GM21723 (cell line): ENCODE results near the gene LMF1.
A peak's percentile ranks its signal among the peaks of the same experiment; 100 is the strongest.

Experiments
- ATAC-seq: cut with Tn5 transposase; IDR thresholded peaks from one replicate; pipeline ENCODE4 v1.9.1; 2021; ENCODE audit warnings: mild to moderate bottlenecking, moderate library complexity; ENCODE audit not compliant: unreplicated experiment

Gene LMF1

DNA sequence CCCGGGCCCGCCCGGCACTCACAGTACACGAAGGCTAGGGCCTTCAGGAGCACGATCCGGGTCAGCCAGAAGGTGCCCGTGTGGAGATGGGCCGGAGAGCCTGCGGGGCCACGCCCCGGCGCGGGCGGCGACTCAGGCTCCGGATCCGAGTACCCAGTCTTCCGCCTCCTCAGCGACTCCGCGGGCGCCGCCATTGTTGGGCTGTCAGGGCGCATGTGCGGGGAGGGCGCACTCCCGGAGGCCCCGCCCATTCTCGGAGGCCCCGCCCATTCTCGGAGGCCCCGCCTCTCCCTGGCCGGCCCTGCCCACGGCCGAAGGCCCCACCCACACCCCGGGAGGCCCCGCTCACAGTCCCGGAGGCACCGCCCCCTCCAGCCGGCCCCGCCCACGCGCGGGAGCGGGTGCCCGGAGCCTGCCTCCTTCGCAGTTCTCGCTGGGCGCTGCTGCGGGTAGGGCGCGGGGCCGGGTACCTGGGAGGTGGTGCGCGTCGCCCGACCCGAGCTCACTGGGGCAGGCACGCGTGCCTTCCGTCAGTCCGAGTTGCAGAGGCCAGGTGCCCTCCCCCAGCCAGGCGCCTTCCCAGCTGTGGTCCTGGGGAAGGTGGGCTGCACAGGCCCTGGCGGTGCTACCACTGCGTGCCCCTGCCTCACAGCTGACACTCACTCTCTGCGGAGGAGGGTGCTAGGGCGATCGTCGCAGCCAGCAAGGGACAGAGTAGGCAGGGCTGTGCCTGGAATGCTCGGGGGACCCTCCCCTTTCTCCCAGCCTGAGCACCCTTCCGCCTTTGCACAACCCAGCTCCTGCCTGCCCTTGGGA, at the start of gene LMF1:
Gene LMF1, minus strand, starts transcription at position 219 of the 816 bp plus-strand sequence. Its CDS starts 4 bp downstream, at position 215.
- ATAC-seq = peak; percentile 77

DNA sequence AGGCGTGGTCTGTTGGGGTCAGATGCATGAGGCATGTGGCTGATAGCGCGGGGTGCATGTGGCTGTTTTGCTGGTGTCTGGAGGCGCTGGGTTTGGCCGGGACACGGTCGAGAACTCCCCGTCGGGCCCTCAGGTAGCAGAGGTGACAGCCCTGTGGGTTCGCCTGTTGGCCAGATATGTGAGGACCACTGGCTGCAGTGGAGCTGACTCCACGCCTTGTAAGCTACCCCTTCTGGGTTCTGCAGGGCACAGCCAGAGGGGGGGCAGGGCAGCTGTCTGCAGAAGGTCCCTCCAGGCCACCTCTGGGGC, 49.3 kb upstream of the LMF1 start:
- ATAC-seq = no peak

DNA sequence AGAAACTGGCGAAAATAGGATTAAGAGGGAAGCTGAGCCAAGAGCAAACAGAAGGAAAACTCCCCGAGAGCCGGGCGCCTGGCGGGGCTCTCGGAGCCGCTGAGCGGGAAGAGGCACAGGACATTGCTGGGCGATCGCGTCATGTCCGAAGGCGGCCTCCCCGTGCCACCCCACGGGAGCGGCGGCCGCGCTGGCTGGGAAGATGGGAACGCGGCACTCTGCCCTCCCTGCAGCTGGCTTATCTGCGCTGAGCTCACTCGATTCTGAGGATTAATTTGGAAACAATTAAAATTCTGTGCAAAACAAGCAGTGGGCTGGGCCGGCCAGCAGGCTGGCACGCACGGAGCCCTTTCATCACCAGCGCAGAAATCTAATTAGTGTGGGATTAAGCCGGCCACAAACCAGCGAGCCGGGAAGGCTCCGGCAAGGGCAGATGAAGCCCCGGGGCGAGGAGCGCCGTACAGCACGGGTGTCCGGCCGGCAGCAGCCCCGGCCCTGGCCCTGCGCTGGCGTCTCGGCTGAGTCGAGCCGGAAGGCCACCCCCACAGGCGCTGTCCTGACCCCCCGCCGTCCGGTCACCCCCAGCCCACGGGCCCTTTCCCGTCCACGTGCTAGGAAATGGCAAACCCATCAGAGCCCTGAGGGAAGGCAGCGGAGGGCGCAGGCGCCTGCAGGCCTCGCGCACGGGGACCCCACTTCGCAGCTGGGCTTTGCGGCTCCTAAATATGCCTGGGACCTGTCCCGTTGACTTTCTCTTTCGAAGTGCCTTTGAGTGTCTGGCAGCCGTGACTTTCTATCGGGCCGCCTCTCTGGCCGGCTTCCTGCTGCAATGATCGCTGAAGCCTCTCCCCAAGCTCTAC, 48.7 kb upstream of the LMF1 start:
- ATAC-seq = no peak

DNA sequence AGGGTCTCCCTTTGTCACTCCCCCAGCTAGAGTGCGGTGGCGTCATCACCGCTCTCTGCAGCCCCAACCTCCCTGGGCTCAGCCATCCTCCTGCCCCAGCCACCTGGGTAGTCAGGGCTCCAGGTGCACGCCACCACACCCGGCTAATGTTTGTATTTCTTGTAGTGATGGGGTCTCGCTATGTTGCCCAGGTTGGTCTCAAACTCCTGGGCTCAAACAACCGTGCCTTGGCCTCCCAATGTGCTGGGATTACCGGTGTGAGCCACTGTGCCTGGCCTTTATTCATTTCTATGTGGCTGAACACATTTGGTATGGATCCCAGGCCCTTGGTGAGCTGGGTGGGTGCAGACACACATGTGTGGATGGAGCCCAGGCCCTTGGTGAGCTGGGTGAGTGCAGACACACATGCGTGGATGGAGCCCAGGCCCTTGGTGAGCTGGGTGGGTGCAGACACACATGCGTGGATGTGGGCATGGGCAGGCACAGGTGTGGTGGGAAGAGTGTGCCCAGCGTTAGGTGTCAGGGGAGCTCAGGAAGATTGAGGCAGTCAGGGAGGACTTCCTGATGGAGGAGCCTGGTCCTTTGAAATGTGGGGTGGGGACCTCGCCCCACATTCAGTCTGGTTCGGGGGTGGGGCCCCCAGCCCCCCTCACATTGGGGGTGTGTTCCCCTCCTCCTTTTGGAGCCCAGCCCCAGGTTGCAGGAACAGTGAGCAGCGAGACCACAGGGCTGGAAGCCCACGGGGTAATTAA, 47.8 kb upstream of the LMF1 start:
- ATAC-seq = no peak

DNA sequence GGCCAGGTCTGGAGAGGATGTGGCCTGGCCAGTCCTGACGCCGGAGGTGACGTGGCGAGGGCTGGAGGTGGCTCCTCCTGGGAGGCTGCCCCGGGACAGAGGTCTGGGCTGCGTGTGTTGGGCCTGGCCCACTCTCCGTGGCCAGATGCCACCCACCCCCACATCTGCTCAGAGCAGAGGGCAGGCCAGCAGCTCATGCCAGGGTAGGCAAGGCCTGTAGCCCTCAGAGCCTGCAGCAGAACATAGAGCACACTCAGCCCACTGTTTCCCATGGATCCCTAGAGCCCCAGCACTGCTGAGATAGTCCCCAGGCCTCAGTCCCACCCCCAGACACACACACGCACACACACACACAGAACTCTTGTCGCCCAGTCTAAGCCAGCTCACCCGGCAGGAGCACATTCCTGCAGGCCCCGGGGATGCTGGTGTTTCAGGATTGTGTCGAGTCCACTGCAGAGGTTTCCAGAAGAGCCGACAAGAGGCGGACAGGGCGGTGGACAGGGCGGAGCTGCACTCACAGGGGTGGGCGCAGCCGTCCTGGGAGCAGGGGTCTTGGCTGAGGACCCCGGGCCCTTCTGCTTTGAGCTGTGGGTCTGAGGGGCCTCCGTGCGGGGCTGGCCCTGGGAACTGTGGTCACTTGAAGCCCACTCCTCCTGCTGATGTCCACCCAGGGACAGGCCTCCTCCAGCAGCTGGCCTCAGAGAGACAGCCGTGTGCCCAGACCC, 44.1 kb upstream of the LMF1 start:
- ATAC-seq = no peak

DNA sequence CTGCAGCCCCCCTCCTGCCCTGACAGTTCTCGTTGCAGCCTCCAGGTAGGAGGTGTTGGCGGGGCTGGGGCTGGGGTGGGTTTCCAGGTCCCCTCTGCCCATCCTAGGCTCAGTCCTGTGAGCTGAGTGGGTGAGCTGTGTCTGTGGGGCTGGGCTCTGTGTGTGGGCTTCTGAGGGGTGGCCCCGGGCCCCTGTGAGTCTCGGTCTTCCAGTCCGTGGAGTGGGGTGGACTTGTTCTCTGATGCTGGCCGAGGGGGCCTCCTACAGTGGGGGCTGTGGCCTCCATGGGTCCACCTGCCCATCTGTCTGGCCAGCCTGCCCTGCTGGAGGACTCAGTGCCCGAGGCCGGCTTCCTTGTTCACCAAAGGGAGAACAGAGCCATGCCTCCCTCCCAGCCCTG, 43.4 kb upstream of the LMF1 start:
- ATAC-seq = no peak

DNA sequence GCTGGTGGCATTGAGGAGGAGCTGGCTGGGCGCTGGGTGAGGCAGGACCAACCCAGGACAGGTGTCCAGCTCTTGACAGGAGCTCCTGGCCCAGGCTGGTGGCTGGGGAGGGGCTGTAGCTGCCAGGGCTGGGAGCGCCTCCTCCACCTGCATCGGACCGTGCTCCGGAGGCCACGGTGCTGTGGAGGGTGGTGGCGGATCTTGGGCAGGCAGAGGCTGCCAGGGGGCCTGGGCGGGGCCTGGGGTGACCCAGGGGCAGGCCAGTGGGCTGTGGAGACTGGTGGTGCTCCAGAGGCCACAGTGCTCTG, 42.8 kb upstream of the LMF1 start:
- ATAC-seq = no peak

DNA sequence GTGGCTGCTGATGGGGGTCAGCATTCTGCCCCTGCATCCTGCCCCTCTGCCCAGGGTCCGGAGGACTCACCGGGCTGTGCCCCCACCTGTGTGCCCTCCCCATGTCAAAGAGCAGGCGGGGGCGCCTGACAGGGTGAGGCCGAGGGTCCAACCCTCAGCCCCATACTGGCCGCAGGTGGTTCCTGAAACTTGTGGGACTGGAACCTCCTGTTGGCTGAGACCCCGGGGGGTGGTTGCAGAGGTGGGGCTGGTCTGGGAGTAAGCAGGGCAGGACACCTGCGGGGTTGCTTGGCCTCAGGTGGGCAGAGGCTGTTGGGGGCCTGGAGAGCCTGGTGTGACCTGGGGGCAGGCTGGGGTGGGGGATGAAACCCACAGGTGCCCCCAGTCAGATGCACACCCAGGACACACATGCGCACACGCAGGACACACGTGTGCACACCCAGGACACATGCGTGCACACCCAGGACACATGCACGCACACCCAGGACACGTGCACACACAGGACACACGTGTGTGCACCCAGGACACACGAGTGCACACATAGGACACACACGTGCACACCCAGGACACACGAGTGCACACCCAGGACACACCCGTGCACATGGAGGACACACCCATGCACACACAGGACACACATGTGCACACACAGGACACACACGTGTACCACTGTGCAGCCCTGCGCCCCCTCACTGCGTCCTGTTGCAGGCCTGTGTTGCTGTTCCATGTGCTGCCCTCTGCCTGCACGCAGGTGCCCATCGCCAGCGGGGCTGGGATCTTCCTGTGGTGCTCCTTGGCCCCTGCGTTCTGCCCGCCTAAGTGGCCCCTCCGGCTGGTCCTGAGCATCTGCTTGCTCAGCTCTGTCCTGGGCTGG, 42.2 kb upstream of the LMF1 start:
- no peak for ATAC-seq

DNA sequence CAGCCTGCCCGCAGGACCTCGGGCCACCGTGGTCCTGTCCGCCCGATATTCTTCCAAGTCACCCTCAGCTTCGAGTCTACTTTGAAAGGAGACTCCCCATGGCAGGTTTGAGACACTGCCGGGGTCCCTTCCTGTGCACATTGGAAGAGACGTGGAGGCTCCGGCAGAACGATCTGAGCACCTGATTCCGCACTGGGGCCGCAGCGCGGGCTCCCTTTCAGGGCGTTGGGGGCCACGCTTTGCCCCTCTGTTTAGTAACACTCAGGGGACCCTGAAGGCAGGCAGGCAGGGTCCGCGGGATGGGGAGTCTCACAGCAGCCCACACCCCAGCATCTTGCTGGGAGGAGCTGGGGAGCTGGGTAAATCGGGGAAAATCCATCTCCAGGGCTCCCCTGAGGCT, 41.4 kb upstream of the LMF1 start:
- ATAC-seq = no peak

DNA sequence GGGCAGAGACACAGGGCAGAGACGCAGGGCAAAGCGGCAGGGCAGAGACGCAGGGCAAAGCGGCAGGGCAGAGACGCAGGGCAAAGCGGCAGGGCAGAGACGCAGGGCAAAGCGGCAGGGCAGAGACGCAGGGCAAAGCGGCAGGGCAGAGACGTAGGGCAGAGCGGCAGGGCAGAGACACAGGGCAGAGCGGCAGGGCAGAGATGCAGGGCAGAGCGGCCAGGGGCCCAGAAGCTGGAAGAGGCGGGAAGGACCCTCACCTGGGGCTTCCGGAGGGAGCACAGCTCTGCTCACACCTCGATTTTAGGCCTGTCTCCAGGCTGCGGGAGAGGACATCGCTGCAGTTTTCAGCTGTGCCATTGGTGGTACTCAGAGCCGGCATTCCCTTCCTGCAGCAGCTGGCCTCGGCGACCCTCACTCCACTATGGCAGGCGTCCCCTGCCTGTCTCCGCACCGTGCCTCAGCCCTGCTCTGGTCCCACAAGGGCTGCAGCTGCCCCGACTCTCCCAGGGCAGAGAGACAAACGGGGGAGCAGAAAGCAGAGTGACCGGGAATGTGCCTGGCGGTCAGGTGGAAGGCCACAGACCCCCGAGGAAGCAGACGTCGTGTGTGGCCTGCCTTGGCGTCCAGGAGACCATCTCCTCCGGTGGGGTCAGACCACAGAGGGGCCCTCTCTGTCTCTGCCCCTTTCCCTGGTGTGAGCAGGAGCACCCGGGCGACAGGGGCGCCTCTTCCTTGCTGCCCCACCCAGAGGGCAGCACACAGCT, 40.7 kb upstream of the LMF1 start:
- ATAC-seq = no peak

DNA sequence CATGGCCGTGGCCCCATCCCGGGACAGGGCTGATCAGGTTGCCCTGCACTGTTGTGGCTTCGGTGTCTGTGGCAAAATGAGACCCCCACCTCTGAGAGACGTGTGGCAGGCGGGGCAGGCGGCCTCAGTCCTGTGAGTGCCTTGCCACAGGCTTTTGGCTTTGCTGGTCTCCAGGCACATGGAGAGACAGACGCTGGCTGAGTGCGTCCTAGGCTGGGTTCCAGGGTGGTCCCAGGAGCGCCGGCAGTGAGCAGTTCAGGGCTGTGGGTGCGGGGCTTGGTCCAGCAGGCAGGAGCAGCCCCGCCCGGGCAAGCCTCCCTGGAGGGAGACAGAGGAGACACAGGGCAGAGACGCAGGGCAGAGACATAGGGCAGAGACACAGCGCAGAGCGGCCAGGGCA, 40.0 kb upstream of the LMF1 start:
- ATAC-seq = no peak

DNA sequence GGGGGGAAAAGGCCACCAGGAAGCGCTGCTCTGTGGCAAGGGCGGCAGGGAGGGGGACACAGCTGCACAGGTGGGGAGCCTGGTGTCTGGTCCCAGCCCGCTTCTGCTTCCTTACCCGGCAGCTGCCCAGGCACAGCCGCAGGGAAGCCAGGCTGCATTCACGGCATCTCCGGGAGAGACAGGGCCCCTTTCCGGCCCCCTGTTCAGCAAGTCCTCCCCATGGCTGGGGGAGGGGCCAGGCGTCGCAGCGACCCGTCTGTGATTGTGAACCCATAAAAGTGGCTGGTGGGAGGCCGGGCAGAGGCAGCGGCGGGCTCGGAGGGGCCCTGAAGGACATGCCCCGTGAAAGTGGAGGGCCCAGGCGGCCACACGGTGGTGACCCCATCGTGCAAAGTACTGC, 39.5 kb upstream of the LMF1 start:
- no peak for ATAC-seq

DNA sequence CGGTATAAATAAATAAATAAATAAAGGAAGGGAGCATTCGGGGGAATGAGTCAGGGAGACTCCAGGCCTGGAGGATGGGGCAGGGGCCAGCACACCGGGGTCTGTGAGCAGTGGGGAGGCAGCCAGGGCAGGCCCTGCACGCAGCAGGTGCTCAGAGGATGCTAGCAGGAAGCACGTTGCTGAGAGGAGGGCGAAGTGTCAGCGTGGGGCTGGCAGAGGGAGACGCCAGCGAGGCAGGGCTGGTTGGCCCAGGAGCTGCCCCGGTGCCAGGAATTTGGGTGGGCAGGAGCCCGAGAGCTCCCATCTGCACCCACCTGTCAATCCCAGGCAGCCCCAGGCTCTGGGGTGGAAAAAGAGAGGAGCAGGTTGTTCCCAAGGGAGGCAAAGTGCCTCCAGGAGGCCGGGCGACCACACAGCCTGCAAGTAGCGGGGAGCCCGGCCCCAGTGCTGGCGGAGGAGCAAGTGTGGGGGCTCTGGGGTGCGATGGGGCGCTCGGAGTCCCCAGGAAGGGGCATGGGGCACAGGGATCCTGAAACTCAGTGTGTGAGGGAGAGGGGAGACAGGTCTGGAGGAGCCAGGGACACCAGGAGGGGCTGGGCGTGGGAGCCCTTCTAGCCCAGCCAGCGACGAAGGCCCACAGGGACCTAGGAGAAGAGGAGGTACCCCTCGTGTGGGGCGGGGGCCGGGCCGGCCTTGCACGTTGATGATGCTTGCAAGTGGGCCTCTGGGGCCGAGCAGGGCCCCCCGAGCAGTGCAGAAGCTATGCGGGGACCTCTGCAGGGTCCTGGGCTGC, 38.8 kb upstream of the LMF1 start:
- ATAC-seq = no peak

DNA sequence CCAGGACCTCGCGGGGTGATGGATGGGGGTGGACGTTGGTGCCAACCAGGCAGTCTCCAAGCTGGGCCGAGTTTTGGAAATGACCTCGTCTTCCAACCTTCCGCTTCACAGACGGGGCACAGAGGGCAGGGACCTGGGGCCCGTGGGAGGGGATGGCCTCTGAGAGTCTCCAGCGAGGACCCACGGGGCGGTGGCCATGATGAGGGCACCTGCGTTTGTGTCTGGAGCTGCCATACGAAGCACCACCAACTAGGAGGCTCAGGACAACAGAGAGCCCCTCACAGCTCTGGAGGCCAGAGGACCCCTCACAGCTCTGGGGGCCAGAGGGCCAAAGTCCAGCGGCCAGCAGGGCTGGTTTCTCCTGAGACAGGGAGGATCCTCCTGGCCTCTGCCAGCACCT, 37.3 kb upstream of the LMF1 start:
- no peak for ATAC-seq

DNA sequence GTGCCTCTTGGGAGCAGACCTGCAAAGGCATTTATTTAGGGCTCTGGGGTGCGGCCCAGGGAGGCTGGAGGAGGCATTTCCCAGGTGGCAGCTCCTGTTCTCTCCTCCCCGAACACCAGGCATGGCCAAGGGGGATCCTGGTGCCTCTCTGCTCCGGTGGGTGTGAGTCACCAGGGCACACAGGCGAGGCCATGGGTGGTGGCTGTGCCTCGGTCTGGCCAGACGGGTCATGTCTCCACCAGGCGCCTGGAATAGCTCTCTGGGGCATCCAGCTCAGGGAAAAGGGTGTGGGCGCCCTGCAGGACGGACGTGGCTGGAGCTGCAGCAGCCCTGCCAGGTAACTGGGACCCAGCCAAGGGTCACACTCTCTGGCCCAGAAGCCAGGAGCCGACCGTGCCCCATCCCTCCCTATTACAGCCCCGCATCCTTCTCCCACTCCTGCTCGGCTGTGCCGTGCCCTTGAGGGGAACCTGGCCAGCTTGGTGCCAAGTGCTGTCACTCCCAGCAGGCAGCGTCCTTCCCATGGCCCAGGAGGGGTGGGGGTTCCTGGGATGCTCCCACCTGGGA, 36.6 kb upstream of the LMF1 start:
- no peak for ATAC-seq

DNA sequence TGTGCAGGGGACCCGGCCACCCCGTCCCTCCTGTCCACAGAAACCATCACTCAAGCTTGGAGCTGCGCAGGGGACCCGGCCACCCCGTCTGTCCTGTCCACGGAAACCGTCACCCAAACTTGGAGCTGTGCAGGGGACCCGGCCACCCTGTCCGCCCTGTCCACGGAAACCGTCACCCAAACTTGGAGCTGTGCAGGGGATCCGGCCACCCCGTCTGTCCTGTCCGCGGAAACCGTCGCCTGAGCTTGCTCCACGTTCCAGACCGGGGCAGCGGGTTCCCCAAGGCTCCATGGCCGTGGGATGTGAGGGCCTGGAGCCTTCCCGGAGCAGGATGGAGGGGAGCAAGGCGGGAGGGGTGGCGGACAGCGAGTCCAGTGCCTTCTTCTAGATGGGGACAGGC, 36.0 kb upstream of the LMF1 start:
- ATAC-seq = no peak

DNA sequence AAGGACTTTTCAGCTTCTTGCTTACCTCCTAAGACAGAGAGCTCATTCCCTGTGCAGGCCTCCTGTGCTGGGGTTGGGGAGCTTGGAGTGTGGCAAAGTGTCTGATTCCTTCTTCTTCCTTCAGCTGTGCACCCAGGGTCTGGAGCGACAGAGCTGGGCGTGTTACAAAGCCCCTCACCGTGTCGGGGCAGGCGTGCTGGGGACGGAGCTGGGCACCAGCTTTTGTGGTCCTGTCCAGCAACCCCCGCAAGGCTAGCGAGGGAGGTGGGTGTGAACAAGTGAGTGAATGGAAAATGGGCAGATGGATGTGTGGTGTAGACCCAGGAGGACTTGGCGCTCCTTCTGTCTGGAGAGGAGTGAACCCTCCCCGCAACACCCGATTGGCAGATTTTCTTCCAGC, 34.5 kb upstream of the LMF1 start:
- no peak for ATAC-seq
